ACC112 (cell line): ENCODE measurements around the gene CYP2E1.
"Not testable (repeated sequence)": the region's sequence is repeated elsewhere in the genome, so short reads cannot be mapped to it uniquely, and the experiment has no call there.

Source experiments
- H2AFZ ChIP-seq: fragments of 200-600 bp; sonication (generic); one replicate; pipeline ENCODE4 v1.6.0; 2017; ENCODE audit warnings: antibody characterized with exemption, low read length; ENCODE audit not compliant: unreplicated experiment
- H3K27ac ChIP-seq: fragments of 200-600 bp; sonication (generic); 2 replicates; pipeline ENCODE4 v1.5.1; 2014; ENCODE audit warnings: low read depth, mild to moderate bottlenecking, antibody characterized with exemption, low read length, moderate library complexity
- H3K27me3 ChIP-seq: fragments of 200-600 bp; sonication (generic); 2 replicates; pipeline ENCODE4 v1.6.1; 2014; ENCODE audit warnings: mild to moderate bottlenecking, antibody characterized with exemption, low read length, moderate library complexity, mixed read lengths; ENCODE audit not compliant: insufficient read depth
- H3K36me3 ChIP-seq: fragments of 200-600 bp; sonication (generic); 2 replicates; pipeline ENCODE4 v1.6.1; 2016; ENCODE audit warnings: mild to moderate bottlenecking, antibody characterized with exemption, low read length, moderate library complexity, mixed read lengths; ENCODE audit not compliant: insufficient read depth
- H3K4me1 ChIP-seq: fragments of 200-600 bp; sonication (generic); one replicate; pipeline ENCODE4 v1.6.1; 2016; ENCODE audit warnings: low read length, mixed read lengths; ENCODE audit not compliant: insufficient read depth, unreplicated experiment, control insufficient read depth
- H3K4me3 ChIP-seq: fragments of 200-600 bp; sonication (generic); 2 replicates; pipeline ENCODE4 v1.5.1; 2014; ENCODE audit warnings: mild to moderate bottlenecking, low read depth, low read length
- H3K79me2 ChIP-seq: fragments of 200-600 bp; sonication (generic); one replicate; pipeline ENCODE4 v1.6.0; 2016; ENCODE audit warnings: low read length; ENCODE audit not compliant: control insufficient read depth, unreplicated experiment, insufficient read depth

Gene CYP2E1

GRCh38 chr10:133528845-133529575, 1.8 kb downstream of the CYP2E1 start:
- Histone ChIP-seq H3K36me3 (no peaks in the 10 kb centered on the region), H3K4me1 (no peaks in the 10 kb centered on the region), H3K79me2 (no peaks in the 10 kb centered on the region), H3K4me3 (peak overlapping the region; percentile 40), H3K27me3 (peaks cover 65% of the 10 kb centered on the region), H3K27ac (no peak overlapping the region), H2AFZ (no peak overlapping the region)

GRCh38 chr10:133529576-133529946, 2.4 kb downstream of the CYP2E1 start:
- Histone ChIP-seq H3K27ac (no peak overlapping the region), H3K4me3 (no peak overlapping the region), H3K36me3 (no peaks in the 10 kb centered on the region), H3K79me2 (no peaks in the 10 kb centered on the region), H3K27me3 (peaks cover 65% of the 10 kb centered on the region), H2AFZ (no peak overlapping the region), H3K4me1 (no peaks in the 10 kb centered on the region)

- Histone ChIP-seq H3K27ac (no peak overlapping the region), H3K79me2 (no peaks in the 10 kb centered on the region), H3K27me3 (peaks cover 60% of the 10 kb centered on the region), H3K4me3 (no peak overlapping the region), H3K36me3 (no peaks in the 10 kb centered on the region), H3K4me1 (no peaks in the 10 kb centered on the region), H2AFZ (no peak overlapping the region)
These were observed 3.3 kb downstream of the CYP2E1 start for GRCh38 chr10:133530506-133530905.

GRCh38 chr10:133532871-133533270, 5.7 kb downstream of the CYP2E1 start:
- H3K27ac ChIP-seq: no peak overlapping the region
- H3K79me2 ChIP-seq: no peaks in the 10 kb centered on the region
- peaks cover 7% of the 10 kb centered on the region for H3K4me1 ChIP-seq
- H2AFZ ChIP-seq: no peak overlapping the region
- H3K36me3 ChIP-seq: no peaks in the 10 kb centered on the region
- peaks cover 39% of the 10 kb centered on the region for H3K27me3 ChIP-seq
- no peak overlapping the region for H3K4me3 ChIP-seq

GRCh38 chr10:133534417-133534816, 7.3 kb downstream of the CYP2E1 start:
- Histone ChIP-seq H3K4me1 (peaks cover 9% of the 10 kb centered on the region), H3K36me3 (no peaks in the 10 kb centered on the region), H3K79me2 (no peaks in the 10 kb centered on the region), H3K27ac (no peak overlapping the region), H3K27me3 (peaks cover 23% of the 10 kb centered on the region), H2AFZ (no peak overlapping the region), H3K4me3 (no peak overlapping the region)

GRCh38 chr10:133536198-133536597, 9.0 kb downstream of the CYP2E1 start:
- no peak overlapping the region for H2AFZ ChIP-seq
- H3K4me1 ChIP-seq: peaks cover 9% of the 10 kb centered on the region
- no peaks in the 10 kb centered on the region for H3K36me3 ChIP-seq

GRCh38 chr10:133537546-133538545, 10.7 kb downstream of the CYP2E1 start:
- Histone ChIP-seq H2AFZ (no peak overlapping the region), H3K27me3 (peaks cover 4% of the 10 kb centered on the region; the same call in 1 of the 2 replicates), H3K4me3 (no peak overlapping the region), H3K36me3 (no peaks in the 10 kb centered on the region), H3K4me1 (peaks cover 9% of the 10 kb centered on the region), H3K79me2 (no peaks in the 10 kb centered on the region), H3K27ac (no peak overlapping the region)

More at GRCh38 chr10:133536198-133536597, 9.0 kb downstream of the CYP2E1 start:
- Histone ChIP-seq H3K27ac (no peak overlapping the region), H3K27me3 (peaks cover 10% of the 10 kb centered on the region), H3K79me2 (no peaks in the 10 kb centered on the region), H3K4me3 (no peak overlapping the region)

- not testable (repeated sequence) for H3K79me2 ChIP-seq, H3K4me3 ChIP-seq, H3K27ac ChIP-seq, H3K4me1 ChIP-seq, H2AFZ ChIP-seq, H3K36me3 ChIP-seq
- H3K27me3 ChIP-seq: peaks cover 11% of the 10 kb centered on the region; the same call in 1 of the 2 replicates
These were observed 14.3 kb downstream of the CYP2E1 start for GRCh38 chr10:133541441-133541975.

GRCh38 chr10:133544506-133544905, 17.3 kb downstream of the CYP2E1 start:
- H2AFZ ChIP-seq: no peak overlapping the region
- no peaks in the 10 kb centered on the region for H3K79me2 ChIP-seq
- no peaks in the 10 kb centered on the region for H3K4me1 ChIP-seq
- no peak overlapping the region for H3K4me3 ChIP-seq
- no peaks in the 10 kb centered on the region for H3K36me3 ChIP-seq
- no peak overlapping the region for H3K27ac ChIP-seq
- H3K27me3 ChIP-seq: peaks cover 11% of the 10 kb centered on the region; the same call in 1 of the 2 replicates

GRCh38 chr10:133554600-133554999, 27.4 kb downstream of the CYP2E1 start:
- no peaks in the 10 kb centered on the region for H3K36me3 ChIP-seq
- H3K4me3 ChIP-seq: no peak overlapping the region
- H3K27me3 ChIP-seq: peaks cover 21% of the 10 kb centered on the region; the same call in 1 of the 2 replicates
- no peaks in the 10 kb centered on the region for H3K4me1 ChIP-seq
- H3K79me2 ChIP-seq: no peaks in the 10 kb centered on the region
- H3K27ac ChIP-seq: no peak overlapping the region
- no peak overlapping the region for H2AFZ ChIP-seq
